Measurements from ENCODE around the gene FANCI. TPM values are rescaled to one million over a fixed set of nuclear protein-coding genes. Genes with fewer than 3 reads are reported as not detected.
A peak's percentile ranks its signal among the peaks of the same experiment; 100 is the strongest.

FANCI gene
- total and polyA plus RNA-seq, 2 of the 13 experiments (the other 11 are each of a cell fraction or from before 2014, with no cell fraction given), result 15.7 to 68.8 TPM

DNA sequence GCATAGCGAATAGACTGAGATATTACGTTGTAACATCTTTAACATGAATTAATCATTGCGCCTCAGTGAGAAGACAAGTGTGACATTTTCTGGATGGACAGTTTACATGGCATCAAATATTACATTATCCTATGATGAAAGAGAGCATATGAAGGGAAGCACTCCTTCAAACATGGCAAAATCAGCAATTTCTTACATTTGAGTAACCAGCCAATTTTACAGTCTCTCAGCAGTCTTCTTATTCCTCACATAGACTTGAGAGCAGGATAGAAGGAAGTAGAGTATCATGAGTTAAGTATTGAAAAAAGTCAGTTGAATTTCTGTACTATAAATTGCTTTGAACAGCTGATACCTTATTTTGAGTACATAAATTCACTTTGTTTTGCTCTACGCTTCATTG lies 38.9 kb downstream of the FANCI start:
- no peaks in the 10 kb centered on the region for H3K79me2 ChIP-seq (ENCODE audit: insufficient read depth, low read length)
- peaks cover 0 to 41% of the 10 kb centered on the region in 2 experiments; a peak in 4 of 5 replicates for H3K36me3 ChIP-seq (replicated peaks in 1 of 2; ENCODE audit: control insufficient read depth in 1 of 2, insufficient read depth in 2 of 2, low read length in 2 of 2)
- TSS peak; percentile 45 for BruUV-seq (replicated peaks)
- H3K4me2 ChIP-seq (ENCODE audit: low read depth, low read length), result no peak overlapping the region
- CTCF ChIA-PET (ENCODE audit: low intra/inter-chr PET ratio, low total read pairs), result no interaction called here
- WGBS (ENCODE audit: low lambda C conversion rate), result 98% methylated on average over 4 of the region's 4 CpGs
- no peaks in the 10 kb centered on the region for H3K9me3 ChIP-seq (ENCODE audit: low read length)
- no peak overlapping the region for H3K9ac ChIP-seq (ENCODE audit: insufficient read depth, low read depth, low read length)
- H3K4me1 ChIP-seq (ENCODE audit: insufficient read depth, low read length), result no peaks in the 10 kb centered on the region
- POLR2A ChIA-PET, result no interaction called here
- no peak overlapping the region for H3K27ac ChIP-seq (ENCODE audit: extremely low read length, insufficient read depth, low read length)
- no peak for DNase-seq (ENCODE audit: low spot score)
- H4K20me1 ChIP-seq (ENCODE audit: insufficient read depth, low read length), result no peaks in the 10 kb centered on the region
- intact Hi-C loops (cut with micrococcal nuclease; ENCODE audit: unreplicated experiment), result no loop called here
- TF ChIP-seq ZNF558 (CRISPR knock-in tag; IDR thresholded peaks at IDR 0.05; ENCODE audit: borderline replicate concordance), result no peak
- no peak for TF ChIP-seq ZFP90 (CRISPR knock-in tag; IDR thresholded peaks at IDR 0.05; ENCODE audit: borderline replicate concordance)
- no peak for TF ChIP-seq ZFAT (CRISPR knock-in tag; conservative IDR thresholded peaks at IDR 0.05)
- TF ChIP-seq REXO4 (CRISPR knock-in tag; IDR thresholded peaks at IDR 0.05; ENCODE audit: borderline replicate concordance), result no peak
- TF ChIP-seq MED8 (CRISPR knock-in tag; IDR thresholded peaks at IDR 0.05; ENCODE audit: insufficient replicate concordance), result no peak
- H3K4me3 ChIP-seq (replicated peaks in 1 of 3; ENCODE audit: insufficient read depth in 1 of 3, low read depth in 2 of 3, low read length in 3 of 3), result no peak overlapping the region
- no peaks in the 10 kb centered on the region for H3K27me3 ChIP-seq (ENCODE audit: control insufficient read depth in 1 of 2, insufficient read depth in 2 of 2, low read length in 2 of 2)
- in situ Hi-C loops (cut with HindIII; ENCODE audit: extremely low pct_ligation_motif_present, low pct_unique_long_range_greater_than_20kb), result no loop called here
- no peak for ATAC-seq
- H2AFZ ChIP-seq (ENCODE audit: low read length), result no peak overlapping the region
- FAIRE-seq, result no peak

GRCh38 chr15:89283201-89283600 lies 39.4 kb downstream of the FANCI start:
- 87% methylated on average over 4 of the region's 4 CpGs for WGBS (ENCODE audit: low lambda C conversion rate)
- intact Hi-C loops (cut with micrococcal nuclease; ENCODE audit: unreplicated experiment), result no loop called here
- no peak overlapping the region for H2AFZ ChIP-seq (ENCODE audit: low read length)
- no peaks in the 10 kb centered on the region for H3K27me3 ChIP-seq (ENCODE audit: control insufficient read depth in 1 of 2, insufficient read depth in 2 of 2, low read length in 2 of 2)
- no peaks in the 10 kb centered on the region for H3K4me1 ChIP-seq (ENCODE audit: insufficient read depth, low read length)
- no peak overlapping the region for H3K27ac ChIP-seq (ENCODE audit: extremely low read length, insufficient read depth, low read length)
- ChIA-PET POLR2A (no interaction called here), CTCF (ENCODE audit: low intra/inter-chr PET ratio, low total read pairs) (no interaction called here)
- H3K4me3 ChIP-seq (replicated peaks in 1 of 3; ENCODE audit: insufficient read depth in 1 of 3, low read depth in 2 of 3, low read length in 3 of 3), result no peak overlapping the region
- no TSS peak for BruUV-seq (replicated peaks)
- H3K9me3 ChIP-seq (ENCODE audit: low read length), result no peaks in the 10 kb centered on the region
- H3K4me2 ChIP-seq (ENCODE audit: low read depth, low read length), result no peak overlapping the region
- no peak for FAIRE-seq
- no peaks in the 10 kb centered on the region for H3K79me2 ChIP-seq (ENCODE audit: insufficient read depth, low read length)
- in situ Hi-C loops (cut with HindIII; ENCODE audit: extremely low pct_ligation_motif_present, low pct_unique_long_range_greater_than_20kb), result no loop called here
- TF ChIP-seq CREB1 (IDR thresholded peaks at IDR 0.05), result peak; percentile 58; the same call in 1 of the 2 replicates
- TF ChIP-seq CREB1 (CRISPR knock-in tag; IDR thresholded peaks at IDR 0.05), result no peak
- TF ChIP-seq BRD4 (CRISPR knock-in tag; IDR thresholded peaks at IDR 0.05), result no peak
- no peak overlapping the region for H3K9ac ChIP-seq (ENCODE audit: insufficient read depth, low read depth, low read length)
- ATAC-seq, result no peak
- H3K36me3 ChIP-seq (replicated peaks in 1 of 2; ENCODE audit: control insufficient read depth in 1 of 2, insufficient read depth in 2 of 2, low read length in 2 of 2), result peaks cover 3 to 45% of the 10 kb centered on the region in 2 experiments
- no peaks in the 10 kb centered on the region for H4K20me1 ChIP-seq (ENCODE audit: insufficient read depth, low read length)
- no peak for DNase-seq (ENCODE audit: low spot score)

Measured in HepG2 (cell line).